Liver (tissue), 9 donors: Measurements from ENCODE around the gene ABCA3. TPM values are rescaled to one million over a fixed set of nuclear protein-coding genes. Genes with fewer than 3 reads are reported as not detected.

Experiments used
- DNase-seq: peaks from one replicate; pipeline ENCODE4 v3.0.0-alpha.2; 2017; ENCODE audit warnings: low spot score
- H3K27ac ChIP-seq, 2 donors: one replicate each; pipeline ENCODE4 v1.7.0; 2013; ENCODE audit warnings: inconsistent platforms in 2 of 2, low read length in 2 of 2, control low read depth in 1 of 2, low read depth in 1 of 2, mild to moderate bottlenecking in 1 of 2
- H3K27me3 ChIP-seq, 4 donors: one replicate each; pipeline versions ENCODE4 v1.6.1 to v1.7.0; 2013; ENCODE audit warnings: low read length in 3 of 4, inconsistent platforms in 1 of 4, mild to moderate bottlenecking in 1 of 4, moderate library complexity in 1 of 4; ENCODE audit not compliant: control insufficient read depth in 4 of 4, insufficient read depth in 4 of 4
- H3K36me3 ChIP-seq, 4 donors: one replicate each; pipeline versions ENCODE4 v1.6.1 to v1.7.0; 2013; ENCODE audit warnings: low read length in 3 of 4, mild to moderate bottlenecking in 3 of 4, low read depth in 1 of 4, moderate library complexity in 1 of 4; ENCODE audit not compliant: control insufficient read depth in 4 of 4, insufficient read depth in 3 of 4
- H3K4me1 ChIP-seq, 4 donors: one replicate each; pipeline versions ENCODE4 v1.6.1 to v1.7.0; 2013; ENCODE audit warnings: low read length in 3 of 4, mild to moderate bottlenecking in 3 of 4, moderate library complexity in 1 of 4; ENCODE audit not compliant: control insufficient read depth in 4 of 4, insufficient read depth in 4 of 4
- H3K4me3 ChIP-seq, 3 donors: one replicate each; pipeline versions ENCODE4 v1.6.1 to v1.7.0; 2013; ENCODE audit warnings: low read length in 3 of 3, control low read depth in 1 of 3, low read depth in 1 of 3, mild to moderate bottlenecking in 1 of 3
- H3K9ac ChIP-seq, 2 donors: one replicate each; pipeline ENCODE4 v1.7.0; 2013; ENCODE audit warnings: low read length in 2 of 2, mild to moderate bottlenecking in 2 of 2, moderate library complexity in 2 of 2, control low read depth in 1 of 2, low read depth in 1 of 2
- H3K9me3 ChIP-seq, 4 donors: one replicate each; pipeline versions ENCODE4 v1.6.1 to v1.7.0; 2013; ENCODE audit warnings: low read length in 3 of 4; ENCODE audit not compliant: control insufficient read depth in 4 of 4
- ATF3 ChIP-seq: IDR thresholded peaks from 2 replicates; pipeline ENCODE4 v1.6.1; 2016; ENCODE audit warnings: antibody characterized with exemption
- CTCF ChIP-seq: fragments of 150-350 bp; IDR thresholded peaks from 2 replicates; pipeline ENCODE4 v1.5.1; 2017; ENCODE audit warnings: improper control_type of control experiment, low read depth, low read length; ENCODE audit not compliant: missing input control
- EGR1 ChIP-seq, 2 donors: IDR thresholded peaks; 2 replicates each; pipeline ENCODE4 v1.6.1; 2016 to 2018; ENCODE audit warnings: antibody characterized with exemption in 2 of 2, low read depth in 2 of 2
- FOXA1 ChIP-seq: IDR thresholded peaks from 2 replicates; pipeline ENCODE4 v1.6.1; 2016; ENCODE audit warnings: antibody characterized with exemption
- FOXA2 ChIP-seq: IDR thresholded peaks from 2 replicates; pipeline ENCODE4 v1.6.1; 2016; ENCODE audit warnings: antibody characterized with exemption
- GABPA ChIP-seq, 2 donors: IDR thresholded peaks in 1 of 2; conservative IDR thresholded peaks in 1 of 2; 2 replicates each; pipeline ENCODE4 v1.6.1; 2016; ENCODE audit warnings: antibody characterized with exemption in 2 of 2, mild to moderate bottlenecking in 1 of 2, moderate library complexity in 1 of 2
- HNF4A ChIP-seq, 2 donors: conservative IDR thresholded peaks; 2 replicates each; pipeline ENCODE4 v1.6.1; 2016; ENCODE audit warnings: antibody characterized with exemption in 2 of 2, mild to moderate bottlenecking in 2 of 2
- HNF4G ChIP-seq: IDR thresholded peaks from 2 replicates; pipeline ENCODE4 v1.6.1; 2016; ENCODE audit warnings: antibody characterized with exemption
- JUND ChIP-seq, 2 donors: IDR thresholded peaks; 2 replicates each; pipeline ENCODE4 v1.6.1; 2016; ENCODE audit warnings: antibody characterized with exemption in 2 of 2
- MAX ChIP-seq: IDR thresholded peaks from 2 replicates; pipeline ENCODE4 v1.6.1; 2016; ENCODE audit warnings: antibody characterized with exemption
- NR2F2 ChIP-seq: IDR thresholded peaks from 2 replicates; pipeline ENCODE4 v1.6.1; 2016; ENCODE audit warnings: antibody characterized with exemption
- RAD21 ChIP-seq, 2 donors: IDR thresholded peaks; 2 replicates each; pipeline ENCODE4 v1.6.1; 2016; ENCODE audit warnings: antibody characterized with exemption in 2 of 2, mild to moderate bottlenecking in 2 of 2
- REST ChIP-seq: IDR thresholded peaks from 2 replicates; pipeline ENCODE4 v1.6.1; 2016; ENCODE audit warnings: antibody characterized with exemption, mild to moderate bottlenecking
- RXRA ChIP-seq, 2 donors: IDR thresholded peaks; 2 replicates each; pipeline ENCODE4 v1.6.1; 2017 to 2018; ENCODE audit warnings: antibody characterized with exemption in 2 of 2, mild to moderate bottlenecking in 1 of 2
- SP1 ChIP-seq: IDR thresholded peaks from 2 replicates; pipeline ENCODE4 v1.6.1; 2018; ENCODE audit warnings: antibody characterized with exemption, mild to moderate bottlenecking
- TAF1 ChIP-seq: conservative IDR thresholded peaks from 2 replicates; pipeline ENCODE4 v1.6.1; 2016; ENCODE audit warnings: antibody characterized with exemption, mild to moderate bottlenecking
- YY1 ChIP-seq: IDR thresholded peaks from 2 replicates; pipeline ENCODE4 v1.6.1; 2016; ENCODE audit warnings: antibody characterized with exemption, mild to moderate bottlenecking
- ZBTB33 ChIP-seq: IDR thresholded peaks from 2 replicates; pipeline ENCODE4 v1.6.1; 2016; ENCODE audit warnings: antibody characterized with exemption
- WGBS: extraction: QIAGEN DNeasy Blood & Tissue Kit; methylation state at CpG from one replicate; pipeline ENCODE4 v1.1.7; 2013; 5-methylcytosine and 5-hydroxymethylcytosine counted together
- polyA plus RNA-seq, 2 donors: library from polyadenylated mRNA; stranded (reverse) in 1 of 2; unstranded in 1 of 2; fragments of 200-250 nt in 1 of 2; fragments of >200 nt in 1 of 2; fragmentation: Nextera tagmentation in 1 of 2; extraction: Ambion mirVana in 1 of 2; gene quantifications; one replicate each; pipeline versions ENCODE4 v1.2.1 to v1.2.3, GENCODE V29; 2013 to 2015
- total RNA-seq, 2 donors: library from RNA; depleted of rRNA; stranded (reverse); fragments of >200 nt; gene quantifications; one replicate each; pipeline ENCODE4 v1.2.3, GENCODE V29; 2014
- donor health status: healthy.
- donor health status: healthy.
- donor health status: healthy.
- donor health status: healthy.
- donor health status: healthy.

ABCA3 gene
- total and polyA plus RNA-seq, 4 donors = 0.47 to 1.1 (median 0.77) TPM

- Histone ChIP-seq H3K27me3 (no peaks in the 10 kb centered on the region), H3K4me3 (no peak overlapping the region), H3K9me3 (no peaks in the 10 kb centered on the region), H3K9ac (no peak overlapping the region), H3K4me1 (peaks cover 0 to 14% (median 11%) of the 10 kb centered on the region in 4 donors), H3K36me3 (peaks cover 0 to 53% (median 25%) of the 10 kb centered on the region in 4 donors), H3K27ac (no peak overlapping the region)
- TF ChIP-seq HNF4G = no peak
- no peak for TF ChIP-seq CTCF
- TF ChIP-seq RAD21 (IDR thresholded peaks at IDR 0.05) = no peak
- TF ChIP-seq ZBTB33 = no peak
- no peak for TF ChIP-seq GABPA (IDR thresholded peaks at IDR 0.05 in 1 of 2, conservative IDR thresholded peaks at IDR 0.05 in 1 of 2)
- TF ChIP-seq YY1 = no peak
- no peak for TF ChIP-seq SP1
- no peak for TF ChIP-seq EGR1 (IDR thresholded peaks at IDR 0.05; ENCODE audit: low read depth in 2 of 2)
- TF ChIP-seq RXRA (IDR thresholded peaks at IDR 0.05) = no peak
- TF ChIP-seq ATF3 = no peak
- no peak for TF ChIP-seq TAF1
- no peak for TF ChIP-seq NR2F2
- no peak for TF ChIP-seq JUND (IDR thresholded peaks at IDR 0.05)
- 89% methylated on average over 18 of the region's 18 CpGs for WGBS
- DNase-seq = no peak
Measured at GRCh38 chr16:2234813-2235170, 105.7 kb downstream of the ABCA3 start.

GRCh38 chr16:2233872-2234812 is 106.4 kb downstream of the ABCA3 start:
- Histone ChIP-seq H3K4me1 (peaks cover 0 to 14% (median 11%) of the 10 kb centered on the region in 4 donors), H3K27me3 (no peaks in the 10 kb centered on the region), H3K9ac (no peak overlapping the region), H3K36me3 (peaks cover 0 to 54% (median 29%) of the 10 kb centered on the region in 4 donors), H3K4me3 (no peak overlapping the region), H3K9me3 (no peaks in the 10 kb centered on the region), H3K27ac (no peak overlapping the region)
- DNase-seq = no peak
- 95% methylated on average over 51 of the region's 51 CpGs for WGBS
- TF ChIP-seq RAD21 (IDR thresholded peaks at IDR 0.05) = no peak
- no peak for TF ChIP-seq FOXA2
- no peak for TF ChIP-seq NR2F2
- TF ChIP-seq JUND (IDR thresholded peaks at IDR 0.05) = no peak
- TF ChIP-seq HNF4A (conservative IDR thresholded peaks at IDR 0.05) = no peak
- no peak for TF ChIP-seq YY1
- TF ChIP-seq HNF4G = no peak
- TF ChIP-seq CTCF = no peak
- no peak for TF ChIP-seq SP1
- no peak for TF ChIP-seq MAX
- no peak for TF ChIP-seq FOXA1
- TF ChIP-seq ATF3 = no peak
- TF ChIP-seq REST = no peak
